ENCODE measurements around the gene COL24A1. TPM values are rescaled to one million over a fixed set of nuclear protein-coding genes. Genes with fewer than 3 reads are reported as not detected.

Gene COL24A1
- total and polyA plus RNA-seq, 2 of the 8 experiments (the other 6 are each of a cell fraction or from before 2014, with no cell fraction given) = 0.23 to 1.1 TPM

- H2AK5ac ChIP-seq (ENCODE audit: low read depth, low read length) = no peak overlapping the region
- no peak overlapping the region for H2BK120ac ChIP-seq (replicated peaks; ENCODE audit: low read depth, low read length)
- H3K18ac ChIP-seq (ENCODE audit: extremely low read depth, low read length) = no peak overlapping the region
- no peak overlapping the region for H2BK20ac ChIP-seq (ENCODE audit: low read length)
- H4K20me1 ChIP-seq (replicated peaks in 1 of 2; ENCODE audit: control insufficient read depth in 1 of 2, insufficient read depth in 2 of 2, low read length in 2 of 2) = no peaks in the 10 kb centered on the region
- no peak overlapping the region for H3K4me3 ChIP-seq (ENCODE audit: extremely low read depth in 1 of 4, insufficient read depth in 2 of 4, low read depth in 3 of 4, low read length in 4 of 4)
- DNase-seq (ENCODE audit: low read depth in 1 of 2, low spot score in 2 of 2) (no peak), FAIRE-seq (no peak)
- no peaks in the 10 kb centered on the region for H3K4me1 ChIP-seq (replicated peaks in 1 of 4; ENCODE audit: control insufficient read depth in 3 of 4, insufficient read depth in 4 of 4, low read length in 3 of 4)
- H4K5ac ChIP-seq (ENCODE audit: insufficient read length, low read depth, low read length) = no peak overlapping the region
- no peak overlapping the region for H4K8ac ChIP-seq (ENCODE audit: extremely low read depth, insufficient read depth, low read length)
- no peak overlapping the region for H2BK15ac ChIP-seq (ENCODE audit: low read length)
- H3K27ac ChIP-seq (ENCODE audit: low read depth, low read length) = no peak overlapping the region
- no peak overlapping the region for H2BK5ac ChIP-seq (ENCODE audit: low read depth, low read length)
- WGBS, 2 experiments (ENCODE audit: extremely low coverage in 1 of 2, insufficient coverage in 1 of 2, insufficient read length in 1 of 2, insufficient replicate concordance in 2 of 2, low coverage in 1 of 2, low lambda C conversion rate in 2 of 2, missing lambda C conversion rate in 1 of 2) = 75% methylated on average over 1 of the region's 1 CpG; no CpG with 5 or more reads in 1 of the 2 experiments
- no peaks in the 10 kb centered on the region; a peak in 1 of 8 replicates for H3K36me3 ChIP-seq (ENCODE audit: control insufficient read depth in 2 of 4, insufficient read depth in 4 of 4, low read length in 3 of 4)
- TF ChIP-seq RAD21 (IDR thresholded peaks at IDR 0.05 in 1 of 2, conservative IDR thresholded peaks at IDR 0.05 in 1 of 2; ENCODE audit: low read depth in 2 of 2, low read length in 2 of 2) (0 out of 4 replicates have a peak, but pooled peaks of 1 of the 2 experiments have one; percentile 2), CEBPB (IDR thresholded peaks at IDR 0.05; ENCODE audit: low read depth, low read length) (no peak)
- H3K27me3 ChIP-seq (replicated peaks in 1 of 4; ENCODE audit: control insufficient read depth in 3 of 4, extremely low read depth in 1 of 4, insufficient read depth in 3 of 4, low read length in 3 of 4) = no peaks in the 10 kb centered on the region
- H4K91ac ChIP-seq (replicated peaks; ENCODE audit: insufficient read length, low read length) = no peak overlapping the region
- CTCF ChIA-PET (ENCODE audit: partially characterized antibody) = no interaction called here
- no peak overlapping the region for H2AFZ ChIP-seq (ENCODE audit: low read length)
- no peak overlapping the region for H3K14ac ChIP-seq (ENCODE audit: insufficient read length)
- POLR2A ChIA-PET (ENCODE audit: partially characterized antibody) = no interaction called here
- no peaks in the 10 kb centered on the region for H3K79me2 ChIP-seq (ENCODE audit: control insufficient read depth in 1 of 2, insufficient read depth in 2 of 2, low read length in 2 of 2)
- H3K9me3 ChIP-seq (ENCODE audit: insufficient read depth in 2 of 2, low read depth in 1 of 2, low read length in 1 of 2) = peaks cover 0 to 3% of the 10 kb centered on the region in 2 experiments; a peak in 1 of 4 replicates
- no peak overlapping the region for H3K9ac ChIP-seq (replicated peaks in 1 of 4; ENCODE audit: extremely low read depth in 1 of 4, low read depth in 3 of 4, low read length in 3 of 4)
- no peak overlapping the region for H3K56ac ChIP-seq (replicated peaks; ENCODE audit: insufficient read length, low read depth, low read length)
- no peak overlapping the region for H3K4me2 ChIP-seq (ENCODE audit: insufficient read depth in 1 of 2, low read depth in 2 of 2, low read length in 2 of 2)
- no peaks in the 10 kb centered on the region for H3K23me2 ChIP-seq (ENCODE audit: low read depth, low read length)
- no peak overlapping the region for H3K4ac ChIP-seq (replicated peaks; ENCODE audit: insufficient read length, low read depth, low read length)
- no peak overlapping the region for H3K23ac ChIP-seq (ENCODE audit: insufficient read length)
- no peak overlapping the region for H2BK12ac ChIP-seq (ENCODE audit: low read depth, low read length)
- H3K79me1 ChIP-seq (ENCODE audit: low read depth, low read length) = no peaks in the 10 kb centered on the region
These were observed 13.1 kb upstream of the COL24A1 start for GRCh38 chr1:86169625-86170024.

Data from H1 (cell line).